GM23338 (cell line): Measurements from ENCODE around the gene KDM4B.

Source experiments
- CREB1 ChIP-seq: fragments of 250-450 bp; sonication (Bioruptor Pico); IDR thresholded peaks from 2 replicates; pipeline ENCODE4 v1.5.0; 2020; ENCODE audit warnings: low read depth, mild to moderate bottlenecking, moderate library complexity
- EZH2 ChIP-seq: fragments of 200-600 bp; sonication (generic); IDR thresholded peaks from one replicate; pipeline ENCODE4 v1.8.0; 2017; ENCODE audit warnings: antibody characterized with exemption, mild to moderate bottlenecking, low read depth; ENCODE audit not compliant: unreplicated experiment
- EZH2phosphoT487 ChIP-seq: fragments of 200-600 bp; sonication (generic); IDR thresholded peaks from one replicate; pipeline ENCODE4 v1.8.1; 2018; ENCODE audit warnings: antibody characterized with exemption; ENCODE audit not compliant: unreplicated experiment
- JUNB ChIP-seq: IDR thresholded peaks from one replicate; pipeline ENCODE4 v1.6.1; 2016; ENCODE audit warnings: antibody characterized with exemption; ENCODE audit not compliant: unreplicated experiment
- POLR2AphosphoS5 ChIP-seq: IDR thresholded peaks from 2 replicates; pipeline ENCODE4 v1.6.1; 2016; ENCODE audit warnings: antibody characterized with exemption, low read depth
- STAT1 ChIP-seq: IDR thresholded peaks from one replicate; pipeline ENCODE4 v1.6.1; 2016; ENCODE audit warnings: antibody characterized with exemption; ENCODE audit not compliant: unreplicated experiment
- ZNF114 ChIP-seq: fragments of 250-450 bp; sonication (Bioruptor Pico); IDR thresholded peaks from 2 replicates; pipeline ENCODE4 v1.5.0; 2020; ENCODE audit warnings: mild to moderate bottlenecking, moderate library complexity
- ZNF331 ChIP-seq: fragments of 250-450 bp; sonication (Bioruptor Pico); IDR thresholded peaks from 2 replicates; pipeline ENCODE4 v1.5.0; 2020; ENCODE audit warnings: low read depth, mild to moderate bottlenecking, moderate library complexity
- TF ChIP-seq, protein P1 (sequence below), 2 experiments: fragments of 200-600 bp in 1 of 2; sonication (generic) in 1 of 2; conservative IDR thresholded peaks; 2 replicates each; pipeline versions ENCODE4 v1.5.1 to v1.6.1; 2016 to 2017; ENCODE audit warnings: antibody characterized with exemption in 2 of 2, low read depth in 2 of 2, mild to moderate bottlenecking in 2 of 2, moderate library complexity in 1 of 2
- TF ChIP-seq, protein P2 (sequence below): IDR thresholded peaks from 2 replicates; pipeline ENCODE4 v1.6.1; 2016; ENCODE audit warnings: antibody characterized with exemption
- TF ChIP-seq, protein P3 (sequence below): IDR thresholded peaks from one replicate; pipeline ENCODE4 v1.6.1; 2018; ENCODE audit warnings: antibody characterized with exemption; ENCODE audit not compliant: unreplicated experiment
- TF ChIP-seq, protein P4 (sequence below): fragments of 250-450 bp; sonication (Bioruptor Pico); IDR thresholded peaks from 2 replicates; pipeline ENCODE4 v1.5.0; 2020; ENCODE audit warnings: mild to moderate bottlenecking, moderate library complexity

- TF ChIP-seq, protein P1, sequence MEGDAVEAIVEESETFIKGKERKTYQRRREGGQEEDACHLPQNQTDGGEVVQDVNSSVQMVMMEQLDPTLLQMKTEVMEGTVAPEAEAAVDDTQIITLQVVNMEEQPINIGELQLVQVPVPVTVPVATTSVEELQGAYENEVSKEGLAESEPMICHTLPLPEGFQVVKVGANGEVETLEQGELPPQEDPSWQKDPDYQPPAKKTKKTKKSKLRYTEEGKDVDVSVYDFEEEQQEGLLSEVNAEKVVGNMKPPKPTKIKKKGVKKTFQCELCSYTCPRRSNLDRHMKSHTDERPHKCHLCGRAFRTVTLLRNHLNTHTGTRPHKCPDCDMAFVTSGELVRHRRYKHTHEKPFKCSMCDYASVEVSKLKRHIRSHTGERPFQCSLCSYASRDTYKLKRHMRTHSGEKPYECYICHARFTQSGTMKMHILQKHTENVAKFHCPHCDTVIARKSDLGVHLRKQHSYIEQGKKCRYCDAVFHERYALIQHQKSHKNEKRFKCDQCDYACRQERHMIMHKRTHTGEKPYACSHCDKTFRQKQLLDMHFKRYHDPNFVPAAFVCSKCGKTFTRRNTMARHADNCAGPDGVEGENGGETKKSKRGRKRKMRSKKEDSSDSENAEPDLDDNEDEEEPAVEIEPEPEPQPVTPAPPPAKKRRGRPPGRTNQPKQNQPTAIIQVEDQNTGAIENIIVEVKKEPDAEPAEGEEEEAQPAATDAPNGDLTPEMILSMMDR (conservative IDR thresholded peaks at IDR 0.05; ENCODE audit: low read depth in 2 of 2) = no peak
- TF ChIP-seq EZH2 = no peak
- no peak for TF ChIP-seq POLR2AphosphoS5
- TF ChIP-seq CREB1 (CRISPR knock-in tag) = no peak
- TF ChIP-seq, protein P2, sequence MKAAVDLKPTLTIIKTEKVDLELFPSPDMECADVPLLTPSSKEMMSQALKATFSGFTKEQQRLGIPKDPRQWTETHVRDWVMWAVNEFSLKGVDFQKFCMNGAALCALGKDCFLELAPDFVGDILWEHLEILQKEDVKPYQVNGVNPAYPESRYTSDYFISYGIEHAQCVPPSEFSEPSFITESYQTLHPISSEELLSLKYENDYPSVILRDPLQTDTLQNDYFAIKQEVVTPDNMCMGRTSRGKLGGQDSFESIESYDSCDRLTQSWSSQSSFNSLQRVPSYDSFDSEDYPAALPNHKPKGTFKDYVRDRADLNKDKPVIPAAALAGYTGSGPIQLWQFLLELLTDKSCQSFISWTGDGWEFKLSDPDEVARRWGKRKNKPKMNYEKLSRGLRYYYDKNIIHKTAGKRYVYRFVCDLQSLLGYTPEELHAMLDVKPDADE = no peak
- TF ChIP-seq STAT1 = no peak
- TF ChIP-seq, protein P3, sequence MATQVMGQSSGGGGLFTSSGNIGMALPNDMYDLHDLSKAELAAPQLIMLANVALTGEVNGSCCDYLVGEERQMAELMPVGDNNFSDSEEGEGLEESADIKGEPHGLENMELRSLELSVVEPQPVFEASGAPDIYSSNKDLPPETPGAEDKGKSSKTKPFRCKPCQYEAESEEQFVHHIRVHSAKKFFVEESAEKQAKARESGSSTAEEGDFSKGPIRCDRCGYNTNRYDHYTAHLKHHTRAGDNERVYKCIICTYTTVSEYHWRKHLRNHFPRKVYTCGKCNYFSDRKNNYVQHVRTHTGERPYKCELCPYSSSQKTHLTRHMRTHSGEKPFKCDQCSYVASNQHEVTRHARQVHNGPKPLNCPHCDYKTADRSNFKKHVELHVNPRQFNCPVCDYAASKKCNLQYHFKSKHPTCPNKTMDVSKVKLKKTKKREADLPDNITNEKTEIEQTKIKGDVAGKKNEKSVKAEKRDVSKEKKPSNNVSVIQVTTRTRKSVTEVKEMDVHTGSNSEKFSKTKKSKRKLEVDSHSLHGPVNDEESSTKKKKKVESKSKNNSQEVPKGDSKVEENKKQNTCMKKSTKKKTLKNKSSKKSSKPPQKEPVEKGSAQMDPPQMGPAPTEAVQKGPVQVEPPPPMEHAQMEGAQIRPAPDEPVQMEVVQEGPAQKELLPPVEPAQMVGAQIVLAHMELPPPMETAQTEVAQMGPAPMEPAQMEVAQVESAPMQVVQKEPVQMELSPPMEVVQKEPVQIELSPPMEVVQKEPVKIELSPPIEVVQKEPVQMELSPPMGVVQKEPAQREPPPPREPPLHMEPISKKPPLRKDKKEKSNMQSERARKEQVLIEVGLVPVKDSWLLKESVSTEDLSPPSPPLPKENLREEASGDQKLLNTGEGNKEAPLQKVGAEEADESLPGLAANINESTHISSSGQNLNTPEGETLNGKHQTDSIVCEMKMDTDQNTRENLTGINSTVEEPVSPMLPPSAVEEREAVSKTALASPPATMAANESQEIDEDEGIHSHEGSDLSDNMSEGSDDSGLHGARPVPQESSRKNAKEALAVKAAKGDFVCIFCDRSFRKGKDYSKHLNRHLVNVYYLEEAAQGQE = no peak
- no peak for TF ChIP-seq ZNF331
- no peak for TF ChIP-seq EZH2phosphoT487
- no peak for TF ChIP-seq ZNF114
- TF ChIP-seq, protein P4, sequence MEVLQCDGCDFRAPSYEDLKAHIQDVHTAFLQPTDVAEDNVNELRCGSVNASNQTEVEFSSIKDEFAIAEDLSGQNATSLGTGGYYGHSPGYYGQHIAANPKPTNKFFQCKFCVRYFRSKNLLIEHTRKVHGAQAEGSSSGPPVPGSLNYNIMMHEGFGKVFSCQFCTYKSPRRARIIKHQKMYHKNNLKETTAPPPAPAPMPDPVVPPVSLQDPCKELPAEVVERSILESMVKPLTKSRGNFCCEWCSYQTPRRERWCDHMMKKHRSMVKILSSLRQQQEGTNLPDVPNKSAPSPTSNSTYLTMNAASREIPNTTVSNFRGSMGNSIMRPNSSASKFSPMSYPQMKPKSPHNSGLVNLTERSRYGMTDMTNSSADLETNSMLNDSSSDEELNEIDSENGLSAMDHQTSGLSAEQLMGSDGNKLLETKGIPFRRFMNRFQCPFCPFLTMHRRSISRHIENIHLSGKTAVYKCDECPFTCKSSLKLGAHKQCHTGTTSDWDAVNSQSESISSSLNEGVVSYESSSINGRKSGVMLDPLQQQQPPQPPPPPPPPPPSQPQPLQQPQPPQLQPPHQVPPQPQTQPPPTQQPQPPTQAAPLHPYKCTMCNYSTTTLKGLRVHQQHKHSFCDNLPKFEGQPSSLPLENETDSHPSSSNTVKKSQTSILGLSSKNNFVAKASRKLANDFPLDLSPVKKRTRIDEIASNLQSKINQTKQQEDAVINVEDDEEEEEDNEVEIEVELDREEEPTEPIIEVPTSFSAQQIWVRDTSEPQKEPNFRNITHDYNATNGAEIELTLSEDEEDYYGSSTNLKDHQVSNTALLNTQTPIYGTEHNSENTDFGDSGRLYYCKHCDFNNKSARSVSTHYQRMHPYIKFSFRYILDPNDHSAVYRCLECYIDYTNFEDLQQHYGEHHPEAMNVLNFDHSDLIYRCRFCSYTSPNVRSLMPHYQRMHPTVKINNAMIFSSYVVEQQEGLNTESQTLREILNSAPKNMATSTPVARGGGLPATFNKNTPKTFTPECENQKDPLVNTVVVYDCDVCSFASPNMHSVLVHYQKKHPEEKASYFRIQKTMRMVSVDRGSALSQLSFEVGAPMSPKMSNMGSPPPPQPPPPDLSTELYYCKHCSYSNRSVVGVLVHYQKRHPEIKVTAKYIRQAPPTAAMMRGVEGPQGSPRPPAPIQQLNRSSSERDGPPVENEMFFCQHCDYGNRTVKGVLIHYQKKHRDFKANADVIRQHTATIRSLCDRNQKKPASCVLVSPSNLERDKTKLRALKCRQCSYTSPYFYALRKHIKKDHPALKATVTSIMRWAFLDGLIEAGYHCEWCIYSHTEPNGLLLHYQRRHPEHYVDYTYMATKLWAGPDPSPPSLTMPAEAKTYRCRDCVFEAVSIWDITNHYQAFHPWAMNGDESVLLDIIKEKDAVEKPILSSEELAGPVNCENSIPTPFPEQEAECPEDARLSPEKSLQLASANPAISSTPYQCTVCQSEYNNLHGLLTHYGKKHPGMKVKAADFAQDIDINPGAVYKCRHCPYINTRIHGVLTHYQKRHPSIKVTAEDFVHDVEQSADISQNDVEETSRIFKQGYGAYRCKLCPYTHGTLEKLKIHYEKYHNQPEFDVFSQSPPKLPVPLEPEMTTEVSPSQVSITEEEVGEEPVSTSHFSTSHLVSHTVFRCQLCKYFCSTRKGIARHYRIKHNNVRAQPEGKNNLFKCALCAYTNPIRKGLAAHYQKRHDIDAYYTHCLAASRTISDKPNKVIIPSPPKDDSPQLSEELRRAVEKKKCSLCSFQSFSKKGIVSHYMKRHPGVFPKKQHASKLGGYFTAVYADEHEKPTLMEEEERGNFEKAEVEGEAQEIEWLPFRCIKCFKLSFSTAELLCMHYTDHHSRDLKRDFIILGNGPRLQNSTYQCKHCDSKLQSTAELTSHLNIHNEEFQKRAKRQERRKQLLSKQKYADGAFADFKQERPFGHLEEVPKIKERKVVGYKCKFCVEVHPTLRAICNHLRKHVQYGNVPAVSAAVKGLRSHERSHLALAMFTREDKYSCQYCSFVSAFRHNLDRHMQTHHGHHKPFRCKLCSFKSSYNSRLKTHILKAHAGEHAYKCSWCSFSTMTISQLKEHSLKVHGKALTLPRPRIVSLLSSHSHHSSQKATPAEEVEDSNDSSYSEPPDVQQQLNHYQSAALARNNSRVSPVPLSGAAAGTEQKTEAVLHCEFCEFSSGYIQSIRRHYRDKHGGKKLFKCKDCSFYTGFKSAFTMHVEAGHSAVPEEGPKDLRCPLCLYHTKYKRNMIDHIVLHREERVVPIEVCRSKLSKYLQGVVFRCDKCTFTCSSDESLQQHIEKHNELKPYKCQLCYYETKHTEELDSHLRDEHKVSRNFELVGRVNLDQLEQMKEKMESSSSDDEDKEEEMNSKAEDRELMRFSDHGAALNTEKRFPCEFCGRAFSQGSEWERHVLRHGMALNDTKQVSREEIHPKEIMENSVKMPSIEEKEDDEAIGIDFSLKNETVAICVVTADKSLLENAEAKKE = no peak
- no peak for TF ChIP-seq JUNB
These were observed 31.3 kb downstream of the KDM4B start for GRCh38 chr19:5000120-5000611.
